WTC11 (cell line): ENCODE data around the gene RIPPLY3.

Source experiments
- CTCF ChIP-seq: fragments of 200-600 bp; IDR thresholded peaks from 2 replicates; pipeline ENCODE4 v1.8.0; 2022; ENCODE audit warnings: antibody characterized with exemption
- TEAD1 ChIP-seq: sonication (generic); formaldehyde crosslinking; IDR thresholded peaks from 2 replicates; pipeline ENCODE4 v1.8.0; 2022; ENCODE audit warnings: mild to moderate bottlenecking, missing genetic modification reagents
- USF2 ChIP-seq: sonication (generic); formaldehyde crosslinking; IDR thresholded peaks from 2 replicates; pipeline ENCODE4 v1.8.1; 2023; ENCODE audit warnings: mild to moderate bottlenecking, missing genetic modification reagents, moderate library complexity

- TF ChIP-seq USF2 (CRISPR knock-in tag) (no peak), TEAD1 (CRISPR knock-in tag) (no peak), CTCF (no peak)
Observed at GRCh38 chr21:37062593-37062935, 56.1 kb downstream of the RIPPLY3 start.
